Choroid plexus epithelial cell (primary cell): ENCODE data around the gene ZNF619.

ENCODE experiments used
- DNase-seq: peaks from one replicate; pipeline ENCODE4 v3.0.0-alpha.2; 2010; ENCODE audit warnings: low read depth
- H3K4me3 ChIP-seq: 2 replicates; pipeline ENCODE4 v1.5.1; 2011; ENCODE audit warnings: low read depth, mild to moderate bottlenecking, control low read depth, low read length, moderate library complexity
- TF ChIP-seq, protein P1 (sequence below): conservative IDR thresholded peaks from 2 replicates; pipeline ENCODE4 v1.5.1; 2011; ENCODE audit warnings: low read depth, mild to moderate bottlenecking, control low read depth, inconsistent platforms, low read length, moderate library complexity

The ZNF619 gene

GRCh38 chr3:40465456-40465855 is 11.5 kb upstream of the ZNF619 start:
- H3K4me3 ChIP-seq, result no peak overlapping the region
- no peak for DNase-seq
- TF ChIP-seq, protein P1, sequence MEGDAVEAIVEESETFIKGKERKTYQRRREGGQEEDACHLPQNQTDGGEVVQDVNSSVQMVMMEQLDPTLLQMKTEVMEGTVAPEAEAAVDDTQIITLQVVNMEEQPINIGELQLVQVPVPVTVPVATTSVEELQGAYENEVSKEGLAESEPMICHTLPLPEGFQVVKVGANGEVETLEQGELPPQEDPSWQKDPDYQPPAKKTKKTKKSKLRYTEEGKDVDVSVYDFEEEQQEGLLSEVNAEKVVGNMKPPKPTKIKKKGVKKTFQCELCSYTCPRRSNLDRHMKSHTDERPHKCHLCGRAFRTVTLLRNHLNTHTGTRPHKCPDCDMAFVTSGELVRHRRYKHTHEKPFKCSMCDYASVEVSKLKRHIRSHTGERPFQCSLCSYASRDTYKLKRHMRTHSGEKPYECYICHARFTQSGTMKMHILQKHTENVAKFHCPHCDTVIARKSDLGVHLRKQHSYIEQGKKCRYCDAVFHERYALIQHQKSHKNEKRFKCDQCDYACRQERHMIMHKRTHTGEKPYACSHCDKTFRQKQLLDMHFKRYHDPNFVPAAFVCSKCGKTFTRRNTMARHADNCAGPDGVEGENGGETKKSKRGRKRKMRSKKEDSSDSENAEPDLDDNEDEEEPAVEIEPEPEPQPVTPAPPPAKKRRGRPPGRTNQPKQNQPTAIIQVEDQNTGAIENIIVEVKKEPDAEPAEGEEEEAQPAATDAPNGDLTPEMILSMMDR, result no peak

DNA sequence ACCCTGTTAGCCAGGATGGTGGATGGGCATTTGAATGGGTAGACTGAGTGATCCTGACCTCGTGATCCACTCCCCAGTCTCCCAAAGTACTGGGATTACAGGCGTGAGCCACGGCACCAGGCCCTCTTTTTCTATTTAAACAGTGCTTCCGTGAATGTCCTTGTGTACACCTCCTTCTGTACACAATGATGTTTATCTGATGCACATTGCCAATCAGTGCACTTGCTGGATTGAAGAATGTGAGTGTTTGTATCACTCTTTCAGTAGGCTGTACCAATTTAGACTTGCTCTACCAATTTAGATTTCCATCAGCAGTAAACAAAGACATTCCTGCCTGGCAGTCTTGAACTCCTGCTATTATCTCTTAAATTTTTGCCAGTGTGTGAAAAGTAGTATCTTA is 8.9 kb upstream of the ZNF619 start:
- TF ChIP-seq, protein P1, result no peak
- no peak for DNase-seq
- H3K4me3 ChIP-seq, result no peak overlapping the region

DNA sequence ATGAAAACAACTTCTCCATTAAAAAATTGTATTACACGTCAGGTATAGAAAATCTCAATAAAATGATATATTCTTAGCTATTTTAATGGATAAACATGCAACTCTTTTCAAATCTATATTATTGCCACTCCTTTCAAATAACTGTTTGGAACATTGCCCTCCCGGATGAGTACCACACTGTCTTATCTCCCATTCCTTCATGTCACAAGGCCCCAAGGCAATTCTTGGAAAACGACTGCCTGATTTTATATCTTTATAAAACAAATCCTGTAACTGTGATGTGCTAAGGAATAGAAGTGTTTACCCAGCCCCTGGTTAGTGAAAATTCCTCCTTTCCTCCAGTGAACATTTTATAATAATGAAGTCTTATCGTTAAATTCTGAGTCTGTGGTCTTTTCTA is 6.2 kb upstream of the ZNF619 start:
- no peak for DNase-seq
- no peak overlapping the region for H3K4me3 ChIP-seq
- TF ChIP-seq, protein P1, result no peak

GRCh38 chr3:40477666-40478065 is 744 bp downstream of the ZNF619 start:
- peak overlapping the region; percentile 83 for H3K4me3 ChIP-seq
- TF ChIP-seq, protein P1, result no peak
- DNase-seq, result peak; percentile 18

- no peak for DNase-seq
- no peak overlapping the region for H3K4me3 ChIP-seq
- TF ChIP-seq, protein P1, result no peak
Measured at GRCh38 chr3:40487172-40487571, 10.2 kb downstream of the ZNF619 start.

- TF ChIP-seq, protein P1, result no peak
- no peak overlapping the region for H3K4me3 ChIP-seq
- peak; percentile 58 for DNase-seq
Measured at GRCh38 chr3:40490916-40491315, 14.0 kb downstream of the ZNF619 start.

DNA sequence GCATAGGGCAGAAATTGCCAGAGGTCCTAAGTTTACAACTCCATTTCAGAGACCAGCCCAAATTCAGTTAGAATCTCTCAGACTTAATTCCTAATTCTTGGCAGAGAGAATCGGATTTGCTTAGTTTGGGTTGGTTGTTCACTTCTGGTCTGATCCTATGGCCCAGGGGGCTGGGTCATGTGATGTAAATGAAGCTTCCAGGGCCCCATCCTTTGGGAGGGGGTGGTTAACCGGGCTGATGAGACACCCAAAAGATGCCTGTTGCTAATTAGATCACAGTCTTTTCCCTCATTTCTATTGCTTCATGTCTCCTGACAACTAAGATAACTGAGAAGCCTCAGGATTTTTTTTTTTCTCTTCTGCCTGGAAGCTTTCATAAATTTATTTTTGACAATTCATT is 17.8 kb downstream of the ZNF619 start:
- H3K4me3 ChIP-seq, result no peak overlapping the region
- no peak for DNase-seq
- TF ChIP-seq, protein P1, result no peak
